GM23248 (cell line): ENCODE results near the gene CFAP73. TPM values are rescaled to one million over a fixed set of nuclear protein-coding genes. Genes with fewer than 3 reads are reported as not detected.
"Not testable (repeated sequence)": the region's sequence is repeated elsewhere in the genome, so short reads cannot be mapped to it uniquely, and the experiment has no call there.

ENCODE experiments used
- DNase-seq: peaks from one replicate; pipeline ENCODE4 v3.0.0-alpha.2; 2015
- H2AFZ ChIP-seq: fragments of 200-600 bp; sonication (generic); 2 replicates; pipeline ENCODE4 v1.6.1; 2016; ENCODE audit warnings: antibody characterized with exemption
- H3F3A ChIP-seq: fragments of 200-600 bp; sonication (generic); 2 replicates; pipeline ENCODE4 v1.6.1; 2016; ENCODE audit warnings: mild to moderate bottlenecking, antibody characterized with exemption, mixed run types; ENCODE audit not compliant: insufficient read depth
- H3K27ac ChIP-seq: fragments of 200-600 bp; sonication (generic); 2 replicates; pipeline ENCODE4 v1.5.1; 2016; ENCODE audit warnings: mild to moderate bottlenecking
- H3K27me3 ChIP-seq: fragments of 200-600 bp; sonication (generic); replicated peaks from 2 replicates; pipeline ENCODE4 v1.6.1; 2016; ENCODE audit warnings: mild to moderate bottlenecking; ENCODE audit not compliant: insufficient read depth
- H3K36me3 ChIP-seq: fragments of 200-600 bp; sonication (generic); 2 replicates; pipeline ENCODE4 v1.6.1; 2016; ENCODE audit warnings: low read depth, mild to moderate bottlenecking
- H3K4me1 ChIP-seq: fragments of 200-600 bp; sonication (generic); 2 replicates; pipeline ENCODE4 v1.6.1; 2016; ENCODE audit warnings: mild to moderate bottlenecking; ENCODE audit not compliant: insufficient read depth
- H3K4me2 ChIP-seq: fragments of 200-600 bp; sonication (generic); one replicate; pipeline ENCODE4 v1.6.1; 2016; ENCODE audit warnings: mild to moderate bottlenecking; ENCODE audit not compliant: unreplicated experiment
- H3K4me3 ChIP-seq: fragments of 200-600 bp; sonication (generic); 2 replicates; pipeline ENCODE4 v1.5.1; 2016; ENCODE audit warnings: mild to moderate bottlenecking
- H3K79me2 ChIP-seq: fragments of 200-600 bp; sonication (generic); 2 replicates; pipeline ENCODE4 v1.6.1; 2016; ENCODE audit warnings: mild to moderate bottlenecking; ENCODE audit not compliant: insufficient read depth
- H3K9ac ChIP-seq: fragments of 200-600 bp; sonication (generic); 2 replicates; pipeline ENCODE4 v1.6.1; 2016; ENCODE audit warnings: mild to moderate bottlenecking
- H3K9me2 ChIP-seq: fragments of 200-600 bp; sonication (generic); 2 replicates; pipeline ENCODE4 v1.6.1; 2016; ENCODE audit warnings: mixed run types, mild to moderate bottlenecking, moderate library complexity; ENCODE audit not compliant: insufficient read depth
- H3K9me3 ChIP-seq: fragments of 200-600 bp; sonication (generic); one replicate; pipeline ENCODE4 v1.6.1; 2017; ENCODE audit warnings: low read depth
- H4K20me1 ChIP-seq: fragments of 200-600 bp; sonication (generic); 2 replicates; pipeline ENCODE4 v1.6.0; 2016; ENCODE audit not compliant: insufficient read depth
- EZH2 ChIP-seq: fragments of 200-600 bp; sonication (generic); IDR thresholded peaks from 2 replicates; pipeline ENCODE4 v1.6.1; 2018; ENCODE audit warnings: antibody characterized with exemption, mild to moderate bottlenecking; ENCODE audit not compliant: insufficient read depth, poor library complexity, severe bottlenecking
- EZH2phosphoT487 ChIP-seq: fragments of 200-600 bp; sonication (generic); IDR thresholded peaks from 2 replicates; pipeline ENCODE4 v1.6.1; 2018; ENCODE audit warnings: antibody characterized with exemption, moderate library complexity, mild to moderate bottlenecking, low read depth; ENCODE audit not compliant: insufficient read depth
- WGBS, 2 experiments: methylation state at CpG; one replicate each; pipeline ENCODE4 v1.1.6; 2015 to 2017; ENCODE audit warnings: low lambda C conversion rate in 2 of 2, low coverage in 1 of 2; ENCODE audit errors: missing lambda C conversion rate in 2 of 2; 5-methylcytosine and 5-hydroxymethylcytosine counted together
- in situ Hi-C: fragments of 300-500 bp; cut with MboI; formaldehyde crosslinking; loops from 2 replicates; pipeline ENCODE4 v1.15.0; 2020
- polyA plus RNA-seq: library from polyadenylated mRNA; unstranded; fragments of >200 nt; fragmentation: Nextera tagmentation; extraction: Ambion mirVana; gene quantifications from 2 replicates; pipeline ENCODE4 v1.2.1, GENCODE V29; 2016
- total RNA-seq: library from RNA; depleted of rRNA; stranded (reverse); fragments of >200 nt; shearing (Covaris generic); gene quantifications from 2 replicates; pipeline ENCODE4 v1.2.3, GENCODE V29; 2014

The CFAP73 gene
- total and polyA plus RNA-seq, 2 experiments from 2014 or later, result not detected

DNA sequence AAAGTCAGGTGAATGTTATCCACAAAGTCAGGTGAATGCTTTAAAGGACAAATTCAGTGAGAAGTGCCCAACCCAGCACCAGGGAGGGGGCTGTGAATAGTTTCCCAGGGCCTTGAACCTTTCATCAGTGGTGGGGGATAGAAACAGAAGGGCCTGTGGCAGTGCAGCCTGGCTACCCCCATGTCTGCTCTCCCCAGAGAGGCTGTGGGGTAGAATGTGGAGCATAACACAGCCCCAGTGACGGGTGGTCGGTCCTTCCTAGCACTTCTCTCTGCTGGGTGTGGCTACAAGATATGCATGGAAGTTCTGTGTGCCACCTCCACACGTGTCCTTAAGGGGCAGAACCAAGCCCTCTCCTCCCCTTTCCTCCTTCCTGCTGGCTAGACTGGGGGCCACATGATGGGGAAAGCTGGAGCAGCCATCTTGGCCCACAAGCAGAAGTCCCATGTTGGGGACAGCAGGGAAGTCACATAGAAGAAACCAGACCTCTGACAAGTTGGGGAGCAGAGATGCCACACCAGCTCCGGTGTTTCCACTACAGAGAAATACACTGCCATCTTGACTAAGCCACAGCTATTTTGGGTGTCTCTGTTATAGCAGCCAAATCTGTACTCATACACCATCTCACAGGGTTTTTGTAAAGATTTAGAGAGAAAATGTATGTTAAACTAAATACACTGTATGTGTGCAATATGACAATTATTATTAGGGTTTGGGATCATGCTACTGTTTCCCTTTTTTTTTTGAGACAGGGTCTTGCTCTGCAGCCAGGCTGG, 53.0 kb downstream of the CFAP73 start:
- no peak overlapping the region for H3K4me3 ChIP-seq
- H2AFZ ChIP-seq, result no peak overlapping the region
- no peaks in the 10 kb centered on the region for H3K4me1 ChIP-seq
- no peaks in the 10 kb centered on the region for H4K20me1 ChIP-seq
- H3F3A ChIP-seq, result peaks cover 5% of the 10 kb centered on the region; the same call in 1 of the 2 replicates
- no peaks in the 10 kb centered on the region for H3K9me2 ChIP-seq
- no peaks in the 10 kb centered on the region for H3K9me3 ChIP-seq
- no peak overlapping the region for H3K4me2 ChIP-seq
- no peaks in the 10 kb centered on the region for H3K79me2 ChIP-seq
- H3K9ac ChIP-seq, result no peak overlapping the region
- 84 to 100% methylated on average over 3 to 4 of the region's 4 CpGs for WGBS, 2 experiments
- H3K27me3 ChIP-seq, result no peaks in the 10 kb centered on the region
- no peak overlapping the region for H3K27ac ChIP-seq
- TF ChIP-seq EZH2 (no peak), EZH2phosphoT487 (no peak)
- no peak for DNase-seq
- H3K36me3 ChIP-seq, result no peaks in the 10 kb centered on the region
- in situ Hi-C loops, result no loop called here

- Histone ChIP-seq H3K4me1 (peaks cover 6% of the 10 kb centered on the region; the same call in 1 of the 2 replicates), H3K9me2 (no peaks in the 10 kb centered on the region), H2AFZ (no peak overlapping the region), H3K27ac (no peak overlapping the region), H3K27me3 (no peaks in the 10 kb centered on the region), H3K36me3 (no peaks in the 10 kb centered on the region), H3K9me3 (no peaks in the 10 kb centered on the region), H4K20me1 (no peaks in the 10 kb centered on the region), H3K79me2 (no peaks in the 10 kb centered on the region), H3K9ac (no peak overlapping the region), H3K4me3 (no peak overlapping the region), H3F3A (no peaks in the 10 kb centered on the region), H3K4me2 (no peak overlapping the region)
- TF ChIP-seq EZH2phosphoT487 (no peak), EZH2 (no peak)
- WGBS, 2 experiments, result 89 to 92% methylated on average over 8 of the region's 8 CpGs
- DNase-seq, result no peak
- in situ Hi-C loops, result no loop called here
Observed at GRCh38 chr12:113203852-113204760, 54.6 kb downstream of the CFAP73 start.

DNA sequence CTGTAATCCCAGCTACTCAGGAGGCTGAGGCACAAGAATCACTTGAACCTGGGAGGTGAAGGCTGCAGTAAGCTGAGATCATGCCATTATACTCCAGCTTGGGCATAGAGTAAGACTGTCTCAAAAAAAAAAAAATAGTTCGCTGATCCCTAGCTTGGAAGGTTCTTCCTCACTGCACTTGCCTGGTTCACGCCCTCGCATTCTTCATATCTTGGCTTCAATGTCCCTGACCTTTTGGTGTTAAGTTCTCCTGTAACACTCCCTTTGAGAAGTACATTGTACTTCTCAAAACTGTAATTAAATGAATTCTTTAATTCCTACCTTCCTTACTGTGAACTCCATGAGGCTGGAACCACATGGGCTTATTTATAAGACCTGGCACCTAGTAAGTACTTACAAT, 55.3 kb downstream of the CFAP73 start:
- no peak for TF ChIP-seq EZH2
- TF ChIP-seq EZH2phosphoT487, result no peak
- no peaks in the 10 kb centered on the region for H3K9me3 ChIP-seq
- 55 to 62% methylated on average over 3 of the region's 3 CpGs for WGBS, 2 experiments
- no peaks in the 10 kb centered on the region for H3K79me2 ChIP-seq
- H4K20me1 ChIP-seq, result no peaks in the 10 kb centered on the region
- H3K4me1 ChIP-seq, result peaks cover 6% of the 10 kb centered on the region; the same call in 1 of the 2 replicates
- in situ Hi-C loops, result no loop called here
- DNase-seq, result no peak
- H3K9me2 ChIP-seq, result no peaks in the 10 kb centered on the region
- no peak overlapping the region for H3K9ac ChIP-seq
- H3F3A ChIP-seq, result no peaks in the 10 kb centered on the region
- no peaks in the 10 kb centered on the region for H3K36me3 ChIP-seq
- H3K27ac ChIP-seq, result no peak overlapping the region
- no peak overlapping the region for H3K4me3 ChIP-seq
- no peak overlapping the region for H3K4me2 ChIP-seq
- H2AFZ ChIP-seq, result no peak overlapping the region
- H3K27me3 ChIP-seq, result no peaks in the 10 kb centered on the region

GRCh38 chr12:113206802-113207201, 57.3 kb downstream of the CFAP73 start:
- H4K20me1 ChIP-seq, H3K9me3 ChIP-seq, H3K9me2 ChIP-seq, H3K27me3 ChIP-seq, DNase-seq, H2AFZ ChIP-seq, H3K79me2 ChIP-seq, in situ Hi-C loops, H3F3A ChIP-seq, H3K4me2 ChIP-seq, H3K9ac ChIP-seq, H3K36me3 ChIP-seq, H3K4me1 ChIP-seq, H3K27ac ChIP-seq, H3K4me3 ChIP-seq: not testable (repeated sequence)
- WGBS, 2 experiments, result 93 to 94% methylated on average over 5 of the region's 5 CpGs
